22Rv1 (cell line): ENCODE data around the gene LDLRAD4.

Source experiments
- ZFX ChIP-seq: fragments of 450-650 bp; IDR thresholded peaks from 2 replicates; pipeline ENCODE4 v1.6.1; 2017; ENCODE audit warnings: antibody characterized with exemption, borderline replicate concordance
- TF ChIP-seq, protein P1 (sequence below): fragments of 450-650 bp; IDR thresholded peaks from 2 replicates; pipeline ENCODE4 v1.5.1; 2017; ENCODE audit warnings: mild to moderate bottlenecking

DNA sequence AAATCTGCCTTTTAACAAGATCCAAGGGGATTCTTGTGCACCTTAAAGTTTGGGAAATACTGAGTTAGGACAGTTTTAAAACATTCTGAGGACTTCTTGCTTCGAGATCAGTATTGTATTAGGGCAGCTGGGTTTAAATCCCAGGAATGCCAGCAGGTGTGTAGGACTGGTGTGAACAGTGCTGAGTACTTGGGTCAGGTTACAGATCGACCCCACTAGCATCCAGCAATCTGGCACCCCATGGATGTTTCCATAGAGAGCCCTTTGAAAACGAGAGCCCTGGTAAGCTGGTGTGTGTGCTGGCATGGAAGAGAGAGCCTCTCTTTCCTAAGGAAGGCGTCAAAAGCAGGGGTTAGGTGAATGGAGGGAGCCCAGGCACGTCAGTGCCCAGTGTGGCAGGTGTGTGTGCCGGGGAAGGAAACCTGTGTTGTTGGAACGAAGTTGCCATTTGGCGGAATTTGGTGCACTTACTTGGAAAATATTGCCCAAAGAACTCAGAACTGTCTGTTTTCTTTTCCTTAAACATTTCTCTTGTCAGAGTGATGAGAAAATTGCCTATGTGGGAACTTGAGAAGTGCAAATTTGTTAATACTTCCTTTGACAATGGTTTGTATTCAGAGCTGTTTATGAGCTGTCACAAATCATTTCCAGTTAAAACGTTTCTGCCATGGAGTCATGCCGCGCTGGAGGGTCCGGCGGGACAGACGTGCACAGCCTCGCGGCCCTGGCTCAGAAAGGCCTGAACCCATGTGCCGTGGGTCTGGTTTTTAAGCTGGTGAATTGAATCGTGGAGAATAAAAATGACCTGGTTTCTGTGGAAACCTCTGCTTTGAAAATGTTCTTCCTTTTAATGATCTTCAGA is 38.1 kb downstream of the LDLRAD4 start:
- TF ChIP-seq, protein P1, sequence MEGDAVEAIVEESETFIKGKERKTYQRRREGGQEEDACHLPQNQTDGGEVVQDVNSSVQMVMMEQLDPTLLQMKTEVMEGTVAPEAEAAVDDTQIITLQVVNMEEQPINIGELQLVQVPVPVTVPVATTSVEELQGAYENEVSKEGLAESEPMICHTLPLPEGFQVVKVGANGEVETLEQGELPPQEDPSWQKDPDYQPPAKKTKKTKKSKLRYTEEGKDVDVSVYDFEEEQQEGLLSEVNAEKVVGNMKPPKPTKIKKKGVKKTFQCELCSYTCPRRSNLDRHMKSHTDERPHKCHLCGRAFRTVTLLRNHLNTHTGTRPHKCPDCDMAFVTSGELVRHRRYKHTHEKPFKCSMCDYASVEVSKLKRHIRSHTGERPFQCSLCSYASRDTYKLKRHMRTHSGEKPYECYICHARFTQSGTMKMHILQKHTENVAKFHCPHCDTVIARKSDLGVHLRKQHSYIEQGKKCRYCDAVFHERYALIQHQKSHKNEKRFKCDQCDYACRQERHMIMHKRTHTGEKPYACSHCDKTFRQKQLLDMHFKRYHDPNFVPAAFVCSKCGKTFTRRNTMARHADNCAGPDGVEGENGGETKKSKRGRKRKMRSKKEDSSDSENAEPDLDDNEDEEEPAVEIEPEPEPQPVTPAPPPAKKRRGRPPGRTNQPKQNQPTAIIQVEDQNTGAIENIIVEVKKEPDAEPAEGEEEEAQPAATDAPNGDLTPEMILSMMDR: no peak
- no peak for TF ChIP-seq ZFX
